Psoas muscle (tissue), 8 donors: Measurements from ENCODE around the gene MGAT2. TPM values are rescaled to one million over a fixed set of nuclear protein-coding genes. Genes with fewer than 3 reads are reported as not detected.
"Not testable (repeated sequence)": the region's sequence is repeated elsewhere in the genome, so short reads cannot be mapped to it uniquely, and the experiment has no call there.

Source experiments
- ATAC-seq, 4 donors: fragments of 200-7000 bp; cut with Tn5 transposase; one replicate each; pipeline ENCODE4 v1.9.1; 2020; ENCODE audit warnings: moderate library complexity in 3 of 4, mild to moderate bottlenecking in 2 of 4
- DNase-seq, 2 donors: peaks; one replicate each; pipeline ENCODE4 v3.0.0-alpha.2; 2020
- H3K27ac ChIP-seq: fragments of 200-600 bp; one replicate; pipeline ENCODE4 v1.8.0; 2022
- H3K27me3 ChIP-seq, 3 donors: fragments of 200-600 bp in 1 of 3; one replicate each; pipeline versions ENCODE4 v1.6.1 to v1.8.0; 2013 to 2022; ENCODE audit warnings: low read length in 2 of 3, mild to moderate bottlenecking in 2 of 3, moderate library complexity in 1 of 3; ENCODE audit not compliant: insufficient read depth in 3 of 3
- H3K36me3 ChIP-seq, 2 donors: fragments of 200-600 bp in 1 of 2; one replicate each; pipeline versions ENCODE4 v1.6.1 to v1.8.0; 2013 to 2022; ENCODE audit warnings: low read depth in 1 of 2, mild to moderate bottlenecking in 1 of 2, moderate library complexity in 1 of 2; ENCODE audit not compliant: insufficient read depth in 1 of 2
- H3K4me1 ChIP-seq: fragments of 200-600 bp; one replicate; pipeline ENCODE4 v1.8.0; 2022
- H3K4me3 ChIP-seq: fragments of 200-600 bp; one replicate; pipeline ENCODE4 v1.8.0; 2022; ENCODE audit warnings: mild to moderate bottlenecking
- H3K9me3 ChIP-seq: fragments of 200-600 bp; one replicate; pipeline ENCODE4 v1.8.0; 2022
- WGBS, 3 donors: extraction: QIAGEN DNeasy Blood & Tissue Kit; methylation state at CpG; one replicate each; pipeline versions ENCODE4 v1.1.6 to v1.1.7; 2013; 5-methylcytosine and 5-hydroxymethylcytosine counted together
- intact Hi-C, 2 donors: fragments of 100-400 bp; cut with DNase I; formaldehyde crosslinking; loops; one replicate each; pipeline versions ENCODE4 v1.11.0 to v1.14.2; 2022
- polyA plus RNA-seq, 3 donors: library from polyadenylated mRNA; stranded (reverse); fragments of 200-250 nt; gene quantifications; one replicate each; pipeline ENCODE4 v1.2.3, GENCODE V29; 2013
- total RNA-seq, 4 donors: library from RNA; stranded (reverse); fragmentation: NEBNext Ultra II Directional in 2 of 4; extraction: Animal tissue kit (Norgen Biotek cat#: 25700) in 2 of 4; gene quantifications; one replicate each; pipeline versions ENCODE4 v1.2.1 to v1.2.4, GENCODE V29; 2021 to 2023
- TF ChIP-seq, protein P1 (sequence below): fragments of 200-600 bp; IDR thresholded peaks from one replicate; pipeline ENCODE4 v1.8.0; 2022; ENCODE audit warnings: antibody characterized with exemption
- donor health status: healthy with polysubstance abuse.
- donor health status: DM: no; HTN: no; CAD: no; lungs with moderate emphysema.
- donor health status: Bipolar disorder and iron deficiency.
- donor health status: healthy.
- donor health status: DM: yes; HTN: yes; CAD: no.
- donor health status: DM: no; HTN: no; CAD: no.
- donor health status: DM: no; HTN: no; CAD: no.
- donor health status: DM: yes; HTN: yes; CAD: no.

MGAT2 gene
- total and polyA plus RNA-seq, 7 donors = 5.5 to 12.4 (median 9.6) TPM

DNA sequence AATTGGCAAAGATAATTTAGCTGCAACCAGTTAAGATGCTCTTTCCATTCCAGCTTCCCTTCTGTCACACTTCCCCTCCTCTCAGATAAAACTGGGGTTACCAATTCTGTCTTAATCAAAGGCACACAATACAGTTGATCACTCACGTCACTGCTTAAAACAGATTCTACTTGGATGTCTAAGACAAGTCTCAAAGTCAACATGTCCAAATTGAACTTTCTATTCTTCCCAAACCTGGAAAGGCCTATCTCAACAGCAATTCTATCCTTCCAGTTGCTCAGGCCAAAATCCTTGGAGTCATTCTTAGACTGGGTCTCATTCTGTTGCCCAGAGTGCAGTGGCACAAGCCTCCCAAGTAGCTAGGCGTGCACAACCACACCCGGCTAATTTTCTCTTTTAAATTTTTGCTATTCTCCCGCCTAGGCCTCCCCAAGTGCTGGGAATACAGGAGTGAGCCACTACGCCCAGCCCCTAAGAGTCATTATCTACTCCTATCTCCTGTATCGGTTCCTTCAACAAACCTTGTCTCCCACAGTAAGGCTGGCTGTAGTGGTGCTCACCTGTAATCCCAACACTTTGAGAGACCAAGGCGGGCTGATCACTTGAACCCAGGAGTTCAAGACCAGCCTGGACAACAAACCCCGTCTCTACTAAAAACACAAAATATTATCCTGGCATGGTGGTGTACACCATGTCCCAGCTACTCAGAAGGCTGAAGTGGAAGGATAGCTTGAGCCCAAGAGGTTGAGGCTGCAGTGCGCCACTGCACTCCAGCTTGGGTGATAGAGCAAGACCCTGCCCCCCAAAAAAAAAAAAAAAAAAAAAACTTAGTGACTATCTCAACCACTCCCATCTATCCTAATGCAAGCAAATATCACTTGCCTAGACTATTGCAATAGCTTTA is 39.1 kb upstream of the MGAT2 start:
- Histone ChIP-seq H3K27ac (no peak overlapping the region), H3K9me3 (no peaks in the 10 kb centered on the region), H3K4me3 (no peak overlapping the region), H3K27me3 (no peaks in the 10 kb centered on the region), H3K4me1 (peaks cover 27% of the 10 kb centered on the region), H3K36me3 (peaks cover 9 to 47% of the 10 kb centered on the region in 2 donors)
- intact Hi-C loops = no loop called here
- TF ChIP-seq, protein P1, sequence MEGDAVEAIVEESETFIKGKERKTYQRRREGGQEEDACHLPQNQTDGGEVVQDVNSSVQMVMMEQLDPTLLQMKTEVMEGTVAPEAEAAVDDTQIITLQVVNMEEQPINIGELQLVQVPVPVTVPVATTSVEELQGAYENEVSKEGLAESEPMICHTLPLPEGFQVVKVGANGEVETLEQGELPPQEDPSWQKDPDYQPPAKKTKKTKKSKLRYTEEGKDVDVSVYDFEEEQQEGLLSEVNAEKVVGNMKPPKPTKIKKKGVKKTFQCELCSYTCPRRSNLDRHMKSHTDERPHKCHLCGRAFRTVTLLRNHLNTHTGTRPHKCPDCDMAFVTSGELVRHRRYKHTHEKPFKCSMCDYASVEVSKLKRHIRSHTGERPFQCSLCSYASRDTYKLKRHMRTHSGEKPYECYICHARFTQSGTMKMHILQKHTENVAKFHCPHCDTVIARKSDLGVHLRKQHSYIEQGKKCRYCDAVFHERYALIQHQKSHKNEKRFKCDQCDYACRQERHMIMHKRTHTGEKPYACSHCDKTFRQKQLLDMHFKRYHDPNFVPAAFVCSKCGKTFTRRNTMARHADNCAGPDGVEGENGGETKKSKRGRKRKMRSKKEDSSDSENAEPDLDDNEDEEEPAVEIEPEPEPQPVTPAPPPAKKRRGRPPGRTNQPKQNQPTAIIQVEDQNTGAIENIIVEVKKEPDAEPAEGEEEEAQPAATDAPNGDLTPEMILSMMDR = no peak
- ATAC-seq (no peak), DNase-seq (no peak)
- 72 to 85% (median 77%) methylated on average over 9 of the region's 9 CpGs for WGBS, 3 donors

DNA sequence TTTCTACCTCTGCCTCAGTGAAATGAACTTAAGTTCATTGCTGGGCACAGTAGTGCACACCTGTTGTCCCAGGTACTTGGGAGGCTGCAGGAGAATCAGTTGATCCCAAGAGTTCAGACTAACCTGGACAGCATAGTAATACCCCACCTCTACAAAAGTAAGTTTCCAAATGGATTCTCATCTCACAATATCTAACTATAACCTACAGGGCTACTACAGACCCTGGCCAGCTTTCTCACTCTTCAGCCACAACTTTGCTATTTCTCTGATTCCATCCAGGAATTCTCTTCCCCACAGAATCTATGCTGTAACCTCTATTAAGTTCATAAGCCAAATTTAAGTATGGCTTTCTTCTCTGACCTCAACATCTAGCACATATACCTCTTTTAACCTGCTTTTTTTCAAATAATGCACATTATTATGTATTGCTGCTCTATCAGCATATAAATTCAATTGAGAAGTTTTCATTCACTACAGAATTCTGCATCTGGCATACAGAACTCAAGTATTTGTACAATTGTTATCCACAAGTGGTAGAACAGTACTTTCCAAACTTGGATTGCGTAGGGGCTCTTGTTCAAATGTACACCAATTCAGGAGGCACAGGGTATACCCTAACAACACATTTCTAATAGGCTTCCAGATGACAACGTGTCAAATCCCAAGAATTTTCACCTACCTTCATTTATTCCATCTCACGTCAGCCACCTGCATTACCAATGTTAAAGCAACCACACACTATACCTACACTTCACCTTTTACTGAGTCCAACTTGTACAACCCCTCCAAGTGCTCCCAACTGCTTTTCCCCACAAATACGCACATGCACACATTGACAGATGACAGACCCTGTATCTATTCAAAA is 38.3 kb upstream of the MGAT2 start:
- DNase-seq = no peak
- ATAC-seq = no peak
- intact Hi-C loops = no loop called here
- no peaks in the 10 kb centered on the region for H3K27me3 ChIP-seq
- H3K4me1 ChIP-seq = peaks cover 27% of the 10 kb centered on the region
- no peak overlapping the region for H3K4me3 ChIP-seq
- TF ChIP-seq, protein P1 = no peak
- H3K27ac ChIP-seq = no peak overlapping the region
- H3K36me3 ChIP-seq = peaks cover 9 to 38% of the 10 kb centered on the region in 2 donors
- H3K9me3 ChIP-seq = no peaks in the 10 kb centered on the region
- 83 to 86% (median 85%) methylated on average over 4 of the region's 4 CpGs for WGBS, 3 donors

DNA sequence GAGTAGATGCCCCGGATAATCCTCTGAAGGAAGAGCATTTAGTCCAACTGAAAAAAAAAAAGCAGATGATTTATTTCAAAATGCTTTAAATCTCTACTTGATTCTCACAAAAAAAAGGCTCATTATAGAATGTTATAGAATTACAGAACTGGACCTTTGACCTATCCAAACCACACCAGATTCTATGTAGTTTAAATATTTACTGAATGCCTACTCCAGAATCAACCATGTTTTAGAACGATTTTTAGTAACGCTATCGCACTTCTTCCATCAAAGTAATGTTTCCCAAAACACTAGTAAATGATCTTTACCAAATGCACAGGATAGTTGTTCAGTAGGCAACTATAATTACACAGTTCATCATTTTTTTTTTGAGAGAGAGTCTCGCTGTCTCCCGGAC is 37.0 kb upstream of the MGAT2 start:
- Histone ChIP-seq H3K4me1 (peaks cover 27% of the 10 kb centered on the region), H3K9me3 (no peaks in the 10 kb centered on the region), H3K27me3 (no peaks in the 10 kb centered on the region), H3K4me3 (peak overlapping the region; percentile 72), H3K36me3 (peaks cover 9 to 34% of the 10 kb centered on the region in 2 donors), H3K27ac (peak overlapping the region; percentile 4)
- no peak for ATAC-seq
- no peak for DNase-seq
- WGBS, 3 donors = 89 to 94% (median 92%) methylated on average over 6 of the region's 6 CpGs
- intact Hi-C loops = no loop called here
- TF ChIP-seq, protein P1 = no peak

DNA sequence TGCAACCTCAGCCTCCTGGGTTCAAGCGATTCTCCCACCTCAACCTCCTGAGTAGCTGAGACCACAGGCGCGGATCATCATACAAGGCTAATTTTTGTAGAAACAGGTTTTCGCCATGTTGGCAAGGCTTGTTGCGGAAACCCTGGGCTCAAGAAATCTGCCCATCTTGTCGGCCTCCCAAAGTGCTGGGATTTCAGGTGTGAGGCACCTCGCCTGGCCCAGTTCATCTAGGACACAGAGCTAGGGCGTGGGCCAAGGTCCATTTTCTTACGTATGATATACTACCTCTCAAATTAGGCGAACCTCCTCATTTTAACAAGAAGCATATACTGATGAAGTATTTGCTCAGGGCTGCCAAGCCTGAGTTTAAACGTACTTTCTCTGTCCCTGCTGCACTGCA is 36.5 kb upstream of the MGAT2 start:
- WGBS, 3 donors = 85 to 91% (median 89%) methylated on average over 11 of the region's 11 CpGs
- Histone ChIP-seq H3K4me1 (peaks cover 25% of the 10 kb centered on the region), H3K4me3 (peak overlapping the region; percentile 72), H3K36me3 (peaks cover 9 to 34% of the 10 kb centered on the region in 2 donors), H3K27me3 (no peaks in the 10 kb centered on the region), H3K9me3 (no peaks in the 10 kb centered on the region), H3K27ac (peak overlapping the region; percentile 4)
- DNase-seq (no peak), ATAC-seq (no peak)
- TF ChIP-seq, protein P1 = no peak
- intact Hi-C loops = no loop called here

DNA sequence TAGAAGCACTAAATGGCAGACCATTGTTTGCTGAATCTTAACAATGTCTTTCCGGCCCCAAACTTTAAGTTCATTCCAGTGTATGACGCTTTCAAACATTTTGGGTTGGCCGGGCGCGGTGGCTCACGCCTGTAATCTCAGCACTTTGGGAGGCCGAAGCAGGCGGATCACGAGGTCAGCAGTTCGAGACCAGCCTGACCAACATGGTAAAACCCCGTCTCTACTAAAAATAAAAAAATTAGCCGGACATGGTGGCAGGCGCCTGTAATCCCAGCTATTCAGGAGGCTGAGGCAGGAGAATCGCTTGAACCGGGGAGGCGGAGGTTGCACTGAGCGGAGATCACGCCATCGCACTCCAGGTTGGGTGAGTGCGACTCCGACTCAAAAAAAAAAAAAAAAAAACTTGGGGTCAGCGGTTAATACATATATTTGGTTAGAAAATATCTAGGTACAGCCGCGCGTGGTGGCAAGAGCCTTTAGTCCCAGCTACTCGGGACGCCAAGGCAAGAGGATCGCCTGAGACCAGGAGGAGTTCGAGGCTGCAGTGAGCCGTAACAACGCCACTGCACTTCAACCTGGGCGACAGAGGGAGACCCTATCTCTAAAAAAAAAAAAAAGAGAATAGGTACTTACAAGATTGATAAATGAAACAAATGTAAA is 35.5 kb upstream of the MGAT2 start:
- intact Hi-C loops = loop anchor here in 1 of 2 donors (5.0 kb wide), 1 partner anchor 37 kb away; the partner anchor contains the start of genes MGAT2 and RPL36AL
- not testable (repeated sequence) for H3K27me3 ChIP-seq, ATAC-seq, H3K9me3 ChIP-seq, DNase-seq
- Histone ChIP-seq H3K36me3 (peaks cover 7 to 34% of the 10 kb centered on the region in 2 donors), H3K27ac (peak overlapping the region; percentile 90), H3K4me3 (peak overlapping the region; percentile 72), H3K4me1 (peaks cover 20% of the 10 kb centered on the region)
- 22 to 27% (median 24%) methylated on average over 32 of the region's 32 CpGs for WGBS, 3 donors
